Measurements from ENCODE around the gene CST11. TPM values are rescaled to one million over a fixed set of nuclear protein-coding genes. Genes with fewer than 3 reads are reported as not detected.

The CST11 gene
- total and polyA plus RNA-seq, 9 of the 15 experiments (the other 6 are each of a cell fraction or from before 2014, with no cell fraction given): not detected

DNA sequence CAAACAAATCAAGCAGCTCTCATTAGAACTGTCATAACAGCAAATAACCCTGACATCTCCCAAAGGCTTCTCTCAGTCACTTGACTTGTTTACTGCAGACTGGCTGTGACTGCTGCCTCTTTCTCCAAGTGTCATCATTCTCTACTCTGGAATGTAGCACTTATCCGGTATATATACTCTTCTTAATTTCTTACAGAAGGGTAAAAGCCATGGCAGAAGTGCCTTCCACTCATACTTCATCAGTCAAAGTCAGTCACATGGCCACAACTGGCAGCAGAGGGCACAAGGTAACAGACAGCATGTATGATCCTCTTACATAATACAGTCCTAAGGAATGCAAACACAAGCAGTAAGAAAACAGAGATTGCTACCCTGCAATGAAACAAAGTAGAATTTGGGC is 40.6 kb downstream of the CST11 start (continued):
- peak; percentile 22; the same call in 1 of the 2 replicates for TF ChIP-seq CTBP1 (IDR thresholded peaks at IDR 0.05; ENCODE audit: borderline replicate concordance)
- TF ChIP-seq FOXK2 (conservative IDR thresholded peaks at IDR 0.05 in 1 of 2, IDR thresholded peaks at IDR 0.05 in 1 of 2; ENCODE audit: low read depth in 2 of 2): 0 out of 4 replicates have a peak, but pooled peaks of 1 of the 2 experiments have one; percentile 18
- TF ChIP-seq CEBPG (CRISPR knock-in tag; IDR thresholded peaks at IDR 0.05): peak; percentile 54; the same call in 1 of the 2 replicates
- peak in 1 of 2 experiments; percentile 82; a peak in 2 of 4 replicates for TF ChIP-seq CEBPG (tag; conservative IDR thresholded peaks at IDR 0.05 in 1 of 2, IDR thresholded peaks at IDR 0.05 in 1 of 2)
- TF ChIP-seq DMBX1 (CRISPR knock-in tag; IDR thresholded peaks at IDR 0.05; ENCODE audit: borderline replicate concordance): peak; percentile 7; the same call in 1 of the 2 replicates
- TF ChIP-seq, protein P1, sequence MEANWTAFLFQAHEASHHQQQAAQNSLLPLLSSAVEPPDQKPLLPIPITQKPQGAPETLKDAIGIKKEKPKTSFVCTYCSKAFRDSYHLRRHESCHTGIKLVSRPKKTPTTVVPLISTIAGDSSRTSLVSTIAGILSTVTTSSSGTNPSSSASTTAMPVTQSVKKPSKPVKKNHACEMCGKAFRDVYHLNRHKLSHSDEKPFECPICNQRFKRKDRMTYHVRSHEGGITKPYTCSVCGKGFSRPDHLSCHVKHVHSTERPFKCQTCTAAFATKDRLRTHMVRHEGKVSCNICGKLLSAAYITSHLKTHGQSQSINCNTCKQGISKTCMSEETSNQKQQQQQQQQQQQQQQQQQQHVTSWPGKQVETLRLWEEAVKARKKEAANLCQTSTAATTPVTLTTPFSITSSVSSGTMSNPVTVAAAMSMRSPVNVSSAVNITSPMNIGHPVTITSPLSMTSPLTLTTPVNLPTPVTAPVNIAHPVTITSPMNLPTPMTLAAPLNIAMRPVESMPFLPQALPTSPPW (CRISPR knock-in tag; IDR thresholded peaks at IDR 0.05): no peak
- peak; percentile 21; the same call in 1 of the 2 replicates for TF ChIP-seq POLR2H (tag; IDR thresholded peaks at IDR 0.05; ENCODE audit: low read depth)
- peak in 1 of 2 experiments; percentile 17; a peak in 1 of 4 replicates for TF ChIP-seq TRIM24 (IDR thresholded peaks at IDR 0.05)
- no peak for TF ChIP-seq SMC3 (conservative IDR thresholded peaks at IDR 0.05; ENCODE audit: insufficient read depth, low read depth, low read length)
- TF ChIP-seq ZNF589 (CRISPR knock-in tag; IDR thresholded peaks at IDR 0.05; ENCODE audit: low read depth): 0 out of 2 replicates have a peak, but pooled peaks have one; percentile 25
- no peak for TF ChIP-seq NCOA2 (IDR thresholded peaks at IDR 0.05; ENCODE audit: partially characterized antibody in 2 of 2)
- no peak for TF ChIP-seq FOXJ3 (CRISPR knock-in tag; IDR thresholded peaks at IDR 0.05)
